Aorta (tissue), 5 donors: Measurements from ENCODE around the gene CCL16. TPM values are rescaled to one million over a fixed set of nuclear protein-coding genes. Genes with fewer than 3 reads are reported as not detected.

ENCODE experiments used
- ATAC-seq: fragments of 200-7000 bp; cut with Tn5 transposase; one replicate; pipeline ENCODE4 v1.9.1; 2022; ENCODE audit warnings: moderate library complexity; ENCODE audit not compliant: low FRiP score
- DNase-seq, 2 donors: peaks; one replicate each; pipeline ENCODE4 v3.0.0-alpha.2; 2020
- H3K27ac ChIP-seq, 2 donors: one replicate each; pipeline ENCODE4 v1.5.1; 2013; ENCODE audit warnings: low read length in 2 of 2, mild to moderate bottlenecking in 2 of 2, moderate library complexity in 2 of 2, control low read depth in 1 of 2, inconsistent platforms in 1 of 2, low read depth in 1 of 2
- H3K27me3 ChIP-seq, 2 donors: one replicate each; pipeline ENCODE4 v1.6.1; 2013; ENCODE audit warnings: control low read depth in 1 of 2, low read length in 1 of 2, mild to moderate bottlenecking in 1 of 2, moderate library complexity in 1 of 2; ENCODE audit not compliant: insufficient read depth in 2 of 2, control insufficient read depth in 1 of 2
- H3K36me3 ChIP-seq, 2 donors: one replicate each; pipeline ENCODE4 v1.6.1; 2013; ENCODE audit warnings: control low read depth in 1 of 2, low read length in 1 of 2, mild to moderate bottlenecking in 1 of 2; ENCODE audit not compliant: insufficient read depth in 2 of 2, control insufficient read depth in 1 of 2
- H3K4me1 ChIP-seq, 2 donors: one replicate each; pipeline ENCODE4 v1.6.1; 2013; ENCODE audit warnings: low read length in 2 of 2, control low read depth in 1 of 2, mild to moderate bottlenecking in 1 of 2, moderate library complexity in 1 of 2; ENCODE audit not compliant: insufficient read depth in 2 of 2, control insufficient read depth in 1 of 2
- H3K4me3 ChIP-seq, 2 donors: one replicate each; pipeline ENCODE4 v1.5.1; 2013; ENCODE audit warnings: low read length in 2 of 2, control low read depth in 1 of 2, mild to moderate bottlenecking in 1 of 2
- H3K9me3 ChIP-seq: one replicate; pipeline ENCODE4 v1.6.1; 2013; ENCODE audit warnings: mild to moderate bottlenecking, low read length; ENCODE audit not compliant: control insufficient read depth
- WGBS, 2 donors: extraction: QIAGEN DNeasy Blood & Tissue Kit; methylation state at CpG; one replicate each; pipeline ENCODE4 v1.1.7; 2013; 5-methylcytosine and 5-hydroxymethylcytosine counted together
- intact Hi-C, 2 donors: fragments of 100-400 bp; cut with DNase I; formaldehyde crosslinking; loops; one replicate each; pipeline versions ENCODE4 v1.14.2 to v1.15.0; 2022
- polyA plus RNA-seq, 2 donors: library from polyadenylated mRNA; stranded (reverse); fragments of 200-250 nt; gene quantifications; one replicate each; pipeline ENCODE4 v1.2.3, GENCODE V29; 2013
- total RNA-seq, 2 donors: library from RNA; stranded (reverse); fragmentation: NEBNext Ultra II Directional; extraction: Animal tissue kit (Norgen Biotek cat#: 25700); gene quantifications; one replicate each; pipeline ENCODE4 v1.2.1, GENCODE V29; 2021
- donor health status: healthy with polysubstance abuse.
- donor health status: Bipolar disorder and iron deficiency.
- donor health status: DM: no; HTN: no; CAD: no.
- donor health status: DM: no; HTN: no; CAD: no.
- donor health status: DM: yes; HTN: yes; CAD: no.

CCL16 gene
- total and polyA plus RNA-seq, 4 donors: 1.1 to 1.9 TPM; not detected in 2

GRCh38 chr17:35977509-35977908, 3.8 kb downstream of the CCL16 start:
- no peak for ATAC-seq
- H3K27ac ChIP-seq: no peak overlapping the region
- no peak overlapping the region for H3K4me3 ChIP-seq
- no peak for DNase-seq
- intact Hi-C loops: loop anchor here in 1 of 2 donors (10.0 kb wide), 1 partner anchor 167 kb away; no protein-coding TSS in a partner anchor
- no peaks in the 10 kb centered on the region for H3K27me3 ChIP-seq
- H3K9me3 ChIP-seq: no peaks in the 10 kb centered on the region
- H3K4me1 ChIP-seq: no peaks in the 10 kb centered on the region
- H3K36me3 ChIP-seq: no peaks in the 10 kb centered on the region
- WGBS, 2 donors: 91 to 92% methylated on average over 6 to 7 of the region's 7 CpGs

DNA sequence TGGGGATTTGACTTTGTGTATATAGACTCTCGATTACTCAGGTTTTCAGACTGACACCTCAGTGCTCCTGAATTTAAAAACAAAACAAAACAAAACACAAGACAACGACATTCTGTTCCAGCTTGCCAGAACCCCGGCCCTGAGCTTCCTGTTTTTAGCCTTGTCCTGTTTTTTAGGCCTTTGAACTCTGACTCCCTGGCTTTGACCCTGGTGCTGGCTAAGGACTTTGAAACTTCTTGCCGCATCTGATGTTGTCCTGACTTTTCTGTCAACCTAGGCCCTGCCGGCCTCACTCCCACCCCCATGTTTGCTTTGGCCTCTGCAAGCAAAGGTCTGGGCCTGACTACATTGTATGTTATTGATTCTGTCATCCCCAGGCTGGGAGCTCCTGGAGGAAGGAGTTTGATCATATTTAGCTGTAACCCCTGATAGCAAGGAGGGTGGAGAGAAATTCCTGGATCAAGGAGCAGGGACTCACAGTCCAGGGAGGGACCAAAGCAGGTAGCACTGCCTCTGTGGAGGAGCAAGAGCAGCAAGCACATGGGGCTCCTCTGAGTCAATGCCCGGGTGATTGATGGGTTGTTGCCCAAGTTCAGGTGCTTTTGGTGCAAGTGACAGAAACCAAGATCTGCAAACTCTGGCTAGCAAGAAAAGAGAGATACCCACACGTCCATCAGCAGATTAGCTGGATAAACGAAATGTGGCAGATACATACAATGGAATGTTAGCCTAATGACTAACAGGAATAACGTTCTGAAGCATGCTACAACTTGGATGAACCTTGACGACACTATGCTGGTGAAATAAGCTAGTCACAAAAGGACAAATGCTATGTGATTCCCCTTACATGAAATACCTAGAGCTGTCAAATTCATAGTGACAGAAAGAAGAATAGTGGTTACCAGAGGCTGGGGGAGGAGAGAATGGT, 7.7 kb downstream of the CCL16 start:
- no peaks in the 10 kb centered on the region for H3K36me3 ChIP-seq
- intact Hi-C loops: loop anchor here in 1 of 2 donors (10.0 kb wide), 1 partner anchor 171 kb away; no protein-coding TSS in a partner anchor
- no peak for DNase-seq
- WGBS, 2 donors: 40 to 51% methylated on average over 10 of the region's 10 CpGs
- H3K9me3 ChIP-seq: no peaks in the 10 kb centered on the region
- no peak overlapping the region for H3K4me3 ChIP-seq
- no peak overlapping the region for H3K27ac ChIP-seq
- no peaks in the 10 kb centered on the region for H3K4me1 ChIP-seq
- H3K27me3 ChIP-seq: no peaks in the 10 kb centered on the region
- no peak for ATAC-seq

- Histone ChIP-seq H3K36me3 (no peaks in the 10 kb centered on the region), H3K27ac (no peak overlapping the region), H3K9me3 (no peaks in the 10 kb centered on the region), H3K27me3 (no peaks in the 10 kb centered on the region), H3K4me1 (no peaks in the 10 kb centered on the region), H3K4me3 (no peak overlapping the region)
- 70 to 77% methylated on average over 4 of the region's 4 CpGs for WGBS, 2 donors
- ATAC-seq (no peak), DNase-seq (no peak)
- intact Hi-C loops: loop anchor here in 1 of 2 donors (10.0 kb wide), 1 partner anchor 172 kb away; no protein-coding TSS in a partner anchor
Measured at GRCh38 chr17:35972945-35973332, 8.4 kb downstream of the CCL16 start.

GRCh38 chr17:35972535-35972934, 8.8 kb downstream of the CCL16 start:
- WGBS, 2 donors: 77 to 84% methylated on average over 6 of the region's 6 CpGs
- Histone ChIP-seq H3K27me3 (no peaks in the 10 kb centered on the region), H3K9me3 (no peaks in the 10 kb centered on the region), H3K27ac (no peak overlapping the region), H3K4me1 (no peaks in the 10 kb centered on the region), H3K4me3 (no peak overlapping the region), H3K36me3 (no peaks in the 10 kb centered on the region)
- intact Hi-C loops: loop anchor here in 1 of 2 donors (10.0 kb wide), 1 partner anchor 172 kb away; no protein-coding TSS in a partner anchor
- DNase-seq (no peak), ATAC-seq (no peak)

GRCh38 chr17:35972066-35972465, 9.2 kb downstream of the CCL16 start:
- ATAC-seq (no peak), DNase-seq (no peak)
- H3K27ac ChIP-seq: no peak overlapping the region
- no peak overlapping the region for H3K4me3 ChIP-seq
- no peaks in the 10 kb centered on the region for H3K9me3 ChIP-seq
- no peaks in the 10 kb centered on the region for H3K27me3 ChIP-seq
- intact Hi-C loops: loop anchor here in 1 of 2 donors (10.0 kb wide), 1 partner anchor 173 kb away; no protein-coding TSS in a partner anchor
- no peaks in the 10 kb centered on the region for H3K36me3 ChIP-seq
- WGBS, 2 donors: 85 to 86% methylated on average over 1 of the region's 1 CpG
- no peaks in the 10 kb centered on the region for H3K4me1 ChIP-seq

GRCh38 chr17:35969558-35970380, 11.5 kb downstream of the CCL16 start:
- no peak overlapping the region for H3K27ac ChIP-seq
- 39 to 45% methylated on average over 8 of the region's 8 CpGs for WGBS, 2 donors
- ATAC-seq: peak; percentile 72
- no peaks in the 10 kb centered on the region for H3K27me3 ChIP-seq
- no peaks in the 10 kb centered on the region for H3K4me1 ChIP-seq
- DNase-seq: peak; percentile 74 to 82
- H3K36me3 ChIP-seq: no peaks in the 10 kb centered on the region
- intact Hi-C loops: loop anchor here (10.0 kb wide), 2 partner anchors 175 to 515 kb away; partner anchors contain the start of gene ZNHIT3 (in 2 of the 2)
- no peaks in the 10 kb centered on the region for H3K9me3 ChIP-seq
- H3K4me3 ChIP-seq: no peak overlapping the region

DNA sequence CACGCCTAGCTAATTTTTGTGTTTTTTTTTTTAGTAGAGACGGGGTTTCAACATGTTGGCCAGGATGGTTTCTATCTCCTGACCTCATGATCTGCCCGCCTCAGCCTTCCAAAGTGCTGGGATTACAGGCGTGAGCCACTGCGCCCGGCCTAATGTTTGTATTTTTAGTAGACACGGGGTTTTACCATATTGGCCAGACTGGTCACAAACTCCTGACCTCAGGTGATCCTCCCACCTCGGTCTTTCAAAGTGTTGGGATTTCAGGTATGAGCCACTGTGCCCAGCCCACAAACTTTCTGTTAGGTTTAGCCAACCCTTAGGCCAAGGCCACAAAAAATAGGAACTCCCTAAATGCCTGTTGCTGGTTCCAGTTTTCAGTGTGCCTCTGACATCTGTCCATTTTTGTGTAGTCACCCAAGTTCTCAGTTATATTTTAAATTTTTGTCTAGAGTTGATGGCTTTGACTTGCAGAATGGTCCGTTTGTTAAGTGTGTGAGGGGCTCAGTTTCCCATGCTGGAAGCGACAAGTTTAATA, 12.7 kb downstream of the CCL16 start:
- no peak overlapping the region for H3K4me3 ChIP-seq
- ATAC-seq (no peak), DNase-seq (no peak)
- H3K9me3 ChIP-seq: no peaks in the 10 kb centered on the region
- no peaks in the 10 kb centered on the region for H3K27me3 ChIP-seq
- no peak overlapping the region for H3K27ac ChIP-seq
- 80 to 81% methylated on average over 10 of the region's 10 CpGs for WGBS, 2 donors
- no peaks in the 10 kb centered on the region for H3K4me1 ChIP-seq
- no peaks in the 10 kb centered on the region for H3K36me3 ChIP-seq
- intact Hi-C loops: loop anchor here (10.0 kb wide), 2 partner anchors 176 to 516 kb away; partner anchors contain the start of gene ZNHIT3 (in 2 of the 2)

DNA sequence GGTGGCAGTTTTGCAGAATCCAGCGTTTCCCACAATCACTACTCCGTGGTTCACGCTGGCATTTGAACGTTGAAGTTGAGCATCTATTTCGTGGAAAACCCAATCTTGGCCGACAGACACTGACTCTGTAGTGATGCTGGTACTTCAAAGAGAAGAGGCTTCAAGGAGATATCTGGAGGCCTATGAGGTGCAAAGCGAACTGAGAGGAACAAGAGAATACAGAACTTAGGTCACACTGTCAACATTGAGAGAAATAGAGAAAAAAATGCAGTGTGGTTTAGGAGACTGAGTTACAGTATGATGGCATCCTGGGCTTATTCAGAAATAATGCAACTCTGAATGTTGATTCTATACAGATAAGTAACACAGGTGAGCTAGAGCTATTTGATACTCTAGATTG, 16.0 kb downstream of the CCL16 start:
- Histone ChIP-seq H3K9me3 (no peaks in the 10 kb centered on the region), H3K4me3 (no peak overlapping the region), H3K36me3 (no peaks in the 10 kb centered on the region), H3K27me3 (no peaks in the 10 kb centered on the region), H3K27ac (no peak overlapping the region), H3K4me1 (no peaks in the 10 kb centered on the region)
- no peak for ATAC-seq
- 89 to 90% methylated on average over 7 of the region's 7 CpGs for WGBS, 2 donors
- intact Hi-C loops: loop anchor here (10.0 kb wide), 2 partner anchors 180 to 520 kb away; partner anchors contain the start of gene ZNHIT3 (in 2 of the 2)
- DNase-seq: no peak
